ENCODE measurements around the gene CCM2L. TPM values are rescaled to one million over a fixed set of nuclear protein-coding genes. Genes with fewer than 3 reads are reported as not detected.

The CCM2L gene
- polyA plus RNA-seq, 1 donor = 5.2 TPM

DNA sequence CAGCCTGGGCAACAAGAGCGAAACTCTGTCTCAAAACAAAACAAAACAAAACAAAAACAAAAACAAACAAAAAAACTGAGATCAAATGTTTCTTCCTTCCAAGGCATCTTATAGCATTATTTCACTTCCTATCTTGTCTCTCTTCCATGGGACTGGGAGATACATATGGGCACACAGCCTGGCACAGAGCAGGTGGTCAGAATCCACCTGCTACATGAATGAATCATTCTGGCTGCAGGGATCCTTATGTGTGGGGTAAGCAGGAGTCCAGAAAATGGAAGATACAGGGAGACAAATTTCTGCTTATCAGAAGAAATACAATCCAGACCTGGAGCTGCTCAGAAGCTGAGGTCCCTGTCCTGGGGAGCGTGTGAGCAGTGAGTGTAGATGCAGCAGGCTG lies 18.2 kb upstream of the CCM2L start:
- DNase-seq = no peak

DNA sequence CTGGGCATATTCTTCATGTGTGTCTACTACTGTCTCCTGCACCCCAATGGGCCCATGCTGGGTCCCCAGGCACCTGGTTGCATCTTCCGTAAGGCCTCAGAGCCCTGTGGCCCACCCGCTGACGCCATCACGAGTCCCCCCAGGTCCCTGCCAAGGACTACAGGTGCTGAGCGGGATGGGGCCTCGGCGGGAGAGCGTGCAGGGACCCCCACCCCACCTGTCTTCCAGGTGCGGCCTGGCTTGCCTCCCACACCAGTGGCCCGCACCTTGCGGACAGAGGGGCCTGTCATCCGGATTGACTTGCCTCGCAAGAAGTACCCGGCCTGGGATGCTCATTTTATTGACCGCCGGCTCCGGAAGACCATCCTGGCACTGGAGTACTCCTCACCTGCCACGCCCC lies 13.2 kb upstream of the CCM2L start:
- no peak for DNase-seq

DNA sequence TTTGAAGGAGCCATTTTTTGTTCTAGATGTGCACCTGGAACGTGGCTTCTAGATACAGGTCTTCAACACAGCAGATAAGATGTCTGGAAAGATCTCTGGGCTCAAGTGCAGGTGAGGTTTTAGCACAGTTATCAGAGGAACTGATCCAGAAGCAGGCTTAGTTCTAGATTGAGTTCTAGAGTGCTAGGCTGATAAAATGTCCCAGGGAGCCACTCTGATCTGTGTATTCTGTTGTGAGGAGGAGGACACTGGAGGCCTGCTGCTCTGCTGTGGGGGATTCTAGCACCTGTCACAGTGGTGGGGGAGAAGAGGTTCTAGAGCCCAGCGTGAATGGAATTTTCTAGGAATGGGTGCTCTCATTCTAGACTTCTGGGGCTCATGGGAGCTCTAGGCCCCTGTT lies 12.0 kb upstream of the CCM2L start:
- DNase-seq = no peak

DNA sequence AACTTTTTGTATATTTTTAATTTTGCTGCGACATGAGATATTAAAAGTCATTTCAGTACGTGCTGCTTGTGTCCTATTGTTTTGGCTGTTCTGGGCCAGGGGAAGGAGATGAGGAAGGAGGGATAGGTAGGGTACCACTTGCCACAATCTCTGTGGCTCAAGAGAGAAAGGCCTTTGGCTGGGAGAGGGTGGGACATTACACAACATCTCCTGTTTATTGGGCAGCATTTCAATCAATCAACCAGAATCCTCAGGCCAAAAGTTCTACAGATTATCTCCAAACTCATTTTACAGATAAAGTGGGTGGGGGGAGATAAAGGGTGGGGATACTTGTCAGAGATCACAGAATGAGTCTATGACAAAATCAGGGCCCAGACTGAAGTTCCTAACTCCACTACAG lies 6.9 kb upstream of the CCM2L start:
- no peak for DNase-seq

DNA sequence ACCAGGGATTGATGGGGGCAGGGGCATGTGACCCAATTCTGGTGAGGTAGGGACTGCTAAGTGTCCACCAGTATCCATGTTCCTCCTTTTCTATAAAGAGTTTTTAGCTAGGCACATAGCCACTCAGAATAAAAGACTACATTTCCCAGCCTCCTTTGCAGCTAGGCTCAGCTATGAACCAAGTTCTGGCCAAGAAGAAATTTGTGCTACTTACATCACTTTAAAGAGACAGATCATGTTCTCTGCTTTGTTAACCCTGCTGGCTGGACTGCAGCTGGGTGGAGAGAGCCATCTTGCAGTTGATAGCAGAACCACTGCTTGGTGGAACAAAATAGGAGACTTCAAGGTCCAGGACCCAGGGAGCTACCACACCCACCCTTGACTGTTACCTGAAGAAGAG lies 5.3 kb upstream of the CCM2L start:
- no peak for DNase-seq

DNA sequence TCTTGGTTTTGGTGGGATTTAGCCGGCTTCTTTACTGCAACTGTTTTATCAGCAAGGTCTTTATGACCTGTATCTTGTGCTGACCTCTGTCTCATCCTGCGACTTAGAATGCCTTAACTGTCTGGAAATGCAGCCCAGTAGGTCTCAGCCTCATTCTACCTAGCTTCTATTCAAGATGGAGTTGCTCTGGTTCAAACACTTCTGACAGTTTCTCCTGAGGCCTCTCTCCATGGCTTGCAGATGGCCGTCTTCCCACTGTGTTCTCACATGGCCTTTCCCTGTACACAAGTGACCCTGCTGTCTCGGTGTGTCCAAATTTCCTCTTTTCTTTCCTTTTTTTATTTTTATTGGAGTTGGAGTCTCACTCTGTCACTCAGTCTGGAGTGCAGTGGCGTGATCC lies 4.2 kb upstream of the CCM2L start:
- DNase-seq = no peak

DNA sequence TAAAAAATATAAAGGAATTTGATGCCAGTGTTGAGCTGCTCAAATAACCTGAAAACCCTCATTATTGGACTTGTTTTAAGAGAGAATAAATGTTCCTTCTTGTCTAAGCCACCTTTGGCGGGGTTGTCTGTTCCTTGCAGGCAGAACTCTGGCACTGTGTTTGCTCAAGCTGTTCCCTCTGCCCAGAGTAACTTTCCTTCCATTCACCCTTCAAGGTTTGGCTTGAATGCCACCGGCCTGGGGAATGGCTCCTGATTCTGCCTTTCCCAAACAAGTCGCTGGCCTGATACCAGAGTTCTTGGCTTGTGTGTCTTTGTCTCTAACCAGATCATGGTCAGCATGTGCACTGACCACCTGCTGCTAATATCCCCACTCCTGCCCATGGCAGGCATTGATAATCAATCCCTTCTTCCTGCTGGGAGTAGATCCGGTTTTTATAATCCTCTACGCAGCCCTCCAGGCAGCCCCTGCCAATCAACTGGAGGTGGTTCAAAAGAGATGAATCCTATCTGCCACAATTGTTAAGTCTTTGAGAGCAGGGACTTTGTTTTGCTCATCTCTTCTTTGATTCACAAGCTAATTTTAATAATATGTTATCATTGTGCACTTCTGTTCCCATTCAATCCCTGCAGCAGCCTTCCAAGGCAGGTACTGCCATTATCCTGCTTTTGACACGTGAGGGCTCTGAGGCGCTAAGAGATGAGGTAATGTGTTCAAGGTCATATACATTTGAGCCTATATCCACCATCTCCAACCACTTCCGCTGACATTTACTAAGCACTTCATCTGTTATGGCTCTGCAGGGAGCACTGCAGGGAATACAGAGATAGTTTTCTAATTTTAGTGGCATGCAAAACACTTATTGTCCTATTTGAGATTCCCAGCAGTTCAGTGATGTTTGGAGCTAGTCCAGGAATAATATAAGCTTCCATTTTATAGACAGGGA lies 3.1 kb upstream of the CCM2L start:
- DNase-seq = no peak

DNA sequence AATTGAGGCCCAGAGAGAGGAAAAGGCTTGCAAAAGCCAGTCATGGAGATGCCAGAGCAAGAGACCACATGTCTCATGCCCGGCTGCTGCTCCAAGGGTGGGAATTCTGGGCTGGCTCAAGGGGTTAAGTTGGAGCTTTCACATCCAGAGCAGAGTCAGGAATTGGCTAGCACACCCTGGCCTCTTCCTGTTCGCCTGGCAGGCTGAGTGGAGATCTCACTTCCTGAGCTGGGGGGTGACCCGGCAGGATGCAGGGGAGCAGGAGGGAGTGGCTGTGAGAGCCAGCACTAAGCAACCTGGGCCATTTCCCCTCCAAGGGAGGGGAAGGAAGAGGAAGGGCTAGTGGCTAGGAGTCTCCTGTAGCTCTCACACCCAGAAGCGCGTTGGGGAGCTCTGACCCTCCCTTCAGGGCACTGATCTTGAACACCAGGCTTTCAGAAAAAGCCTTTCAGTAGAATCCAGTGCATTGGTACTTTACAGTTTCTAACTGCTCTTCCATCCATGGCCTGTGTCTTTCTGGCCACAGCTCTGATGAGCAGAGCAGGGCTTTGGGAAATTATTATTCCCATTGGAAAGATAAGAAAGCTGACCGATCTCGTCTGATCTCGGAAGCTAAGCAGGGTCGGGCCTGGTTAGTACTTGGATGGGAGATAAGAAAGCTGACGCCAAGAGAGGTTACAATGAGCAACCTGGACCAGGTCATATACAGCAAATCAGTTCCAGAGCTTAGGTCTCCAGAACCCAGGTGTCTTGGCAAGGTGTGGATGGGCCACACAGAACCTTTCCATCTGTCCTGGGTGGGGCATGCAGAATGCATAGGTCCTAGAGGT lies 2.2 kb upstream of the CCM2L start:
- no peak for DNase-seq

DNA sequence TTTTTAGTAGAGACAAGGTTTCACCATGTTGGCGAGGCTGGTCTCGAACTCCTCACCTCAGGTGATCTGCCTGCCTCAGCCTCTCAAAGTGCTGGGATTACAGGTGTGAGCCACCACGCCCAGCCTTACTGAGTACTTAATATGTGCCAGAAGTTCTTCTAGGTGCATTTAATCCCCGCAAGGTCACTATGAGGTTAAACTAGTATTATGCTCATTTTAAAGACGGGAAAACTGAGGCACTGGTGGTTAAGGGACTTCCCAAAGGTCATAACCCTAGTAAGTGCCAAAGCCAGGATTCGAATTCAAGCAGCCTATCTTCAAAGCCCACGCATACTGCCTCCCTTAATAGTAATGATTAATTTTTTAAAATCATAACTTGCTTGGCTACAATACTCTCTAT lies 674 bp upstream of the CCM2L start:
- no peak for DNase-seq

DNA sequence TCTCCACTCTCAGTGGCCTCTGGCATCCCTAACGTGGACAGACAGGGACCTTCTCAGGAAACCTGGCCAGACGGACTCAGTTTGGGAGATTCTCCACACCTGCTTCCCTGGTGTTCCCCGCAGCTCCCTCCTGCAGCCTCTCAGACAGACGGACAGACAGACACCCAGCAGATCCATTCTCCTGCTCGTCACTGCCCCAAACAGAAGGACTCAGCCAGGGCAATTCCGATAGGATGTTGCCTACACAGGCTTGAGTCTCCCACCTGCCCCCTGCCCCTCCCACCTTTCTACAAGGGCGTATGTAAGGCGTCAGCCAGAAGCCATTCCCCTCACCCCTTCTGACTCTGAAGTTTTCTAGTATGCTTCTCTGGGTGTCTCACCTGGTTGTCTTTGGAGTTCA lies 428 bp downstream of the CCM2L start:
- DNase-seq = no peak

DNA sequence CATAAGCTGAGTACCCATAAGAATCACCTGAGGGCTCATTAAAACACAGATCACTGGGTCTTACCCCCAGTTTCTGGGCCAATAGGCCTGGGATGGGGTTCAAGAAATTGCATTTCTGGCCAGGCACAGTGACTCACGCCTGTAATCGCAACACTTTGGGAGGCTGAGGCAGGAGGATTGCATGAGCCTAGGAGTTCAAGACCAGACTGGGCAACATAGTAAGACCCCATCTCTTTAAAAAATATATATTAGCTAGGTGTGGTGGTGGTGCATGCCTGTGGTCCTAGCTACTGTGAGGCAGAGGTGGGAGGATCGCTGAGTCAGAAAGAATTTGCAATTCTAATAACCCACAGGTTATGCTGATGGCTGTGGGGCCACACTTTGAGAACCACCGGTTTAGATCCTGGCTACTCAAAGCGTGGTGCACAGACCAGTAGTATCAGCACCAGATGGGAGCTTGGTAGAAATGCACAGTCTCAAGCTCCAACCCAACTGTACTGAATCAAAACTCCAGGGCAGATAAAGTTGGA lies 2.0 kb downstream of the CCM2L start:
- DNase-seq = no peak

DNA sequence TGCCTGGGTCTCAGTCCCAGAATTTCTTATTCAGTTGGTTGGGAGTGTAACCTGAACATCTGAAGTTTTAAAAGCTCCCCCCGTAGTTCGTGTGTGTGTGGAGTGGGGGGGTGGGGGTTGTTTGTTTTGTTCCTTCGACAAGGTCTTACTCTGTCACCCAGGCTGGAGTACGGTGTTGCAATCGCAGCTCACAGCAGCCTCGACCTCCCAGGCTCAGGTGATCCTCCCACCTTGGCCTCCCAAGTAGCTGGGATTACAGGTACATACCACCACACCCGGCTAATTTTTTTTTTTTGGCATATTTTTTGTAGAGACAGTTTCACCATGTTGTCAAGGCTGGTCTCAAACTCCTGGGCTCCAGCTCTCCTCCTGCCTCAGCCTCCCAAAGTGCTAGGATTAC lies 3.1 kb downstream of the CCM2L start:
- no peak for DNase-seq

DNA sequence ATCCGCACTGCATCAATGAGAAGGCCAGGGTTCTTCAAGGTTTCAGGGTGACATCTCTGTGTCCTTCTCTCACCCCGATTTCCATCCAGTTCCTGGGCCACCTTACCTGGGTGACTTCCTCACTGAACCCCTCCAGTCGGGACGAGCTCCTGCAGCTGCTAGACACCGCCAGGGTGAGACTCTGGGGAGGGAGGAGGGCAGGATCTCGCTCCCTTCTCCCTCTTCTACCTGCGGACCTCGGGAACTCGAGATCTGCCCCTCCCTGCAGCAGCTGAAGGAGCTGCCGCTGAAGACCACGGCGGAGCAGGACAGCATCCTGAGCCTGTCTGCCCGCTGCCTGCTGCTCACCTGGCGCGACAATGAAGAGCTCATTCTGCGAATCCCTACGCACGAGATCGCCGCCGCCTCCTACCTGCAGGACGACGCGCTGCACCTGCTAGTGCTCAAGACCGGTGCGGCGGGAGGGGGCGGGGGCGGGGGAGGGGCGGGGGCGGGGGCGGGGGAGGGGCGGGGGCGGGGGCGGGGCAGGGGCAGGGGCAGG lies 7.5 kb downstream of the CCM2L start:
- DNase-seq = no peak

DNA sequence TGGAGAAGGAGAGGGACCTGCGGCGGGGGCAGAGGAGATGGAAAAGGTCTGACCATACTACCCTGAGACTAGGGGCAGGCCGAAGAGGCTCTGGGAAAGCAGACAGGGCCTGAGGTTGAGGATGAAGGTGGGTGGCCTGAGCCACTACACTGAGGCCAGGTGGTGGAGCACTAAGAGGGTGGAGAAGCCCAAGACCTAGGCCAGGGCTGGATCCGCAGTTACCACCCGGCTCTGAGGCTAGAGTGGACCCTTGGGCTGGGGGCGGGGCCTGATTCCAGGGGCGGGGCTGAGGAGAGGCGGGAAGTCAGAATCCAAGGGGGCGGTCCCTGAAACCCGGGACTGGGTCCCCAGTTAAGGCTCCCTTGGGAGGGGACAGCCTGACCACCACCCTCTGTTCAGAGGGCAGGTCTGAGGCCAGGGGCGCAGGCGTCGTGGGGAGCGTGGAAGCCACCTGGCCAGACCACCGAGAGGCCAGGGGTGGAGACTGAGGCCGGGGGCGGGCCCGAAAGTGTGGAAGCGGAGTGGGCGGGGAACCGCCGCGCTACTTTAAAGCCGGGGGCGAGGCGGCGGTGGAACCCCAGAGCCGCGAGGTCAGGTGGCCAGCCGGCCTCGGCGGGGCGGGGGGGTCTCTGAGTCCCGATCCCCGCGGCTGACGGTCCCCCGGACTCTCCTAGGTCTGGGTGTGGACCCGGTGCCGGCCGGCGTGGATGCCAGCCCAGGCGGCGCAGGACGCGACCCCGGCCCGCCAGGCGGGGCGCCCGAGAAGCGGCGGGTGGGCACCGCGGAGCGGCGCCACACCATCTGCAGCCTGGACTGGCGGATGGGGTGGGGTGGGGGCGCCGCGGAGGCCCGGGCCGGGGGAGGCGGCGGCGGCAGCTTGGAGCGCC lies 8.3 kb downstream of the CCM2L start:
- DNase-seq = peak; percentile 77

DNA sequence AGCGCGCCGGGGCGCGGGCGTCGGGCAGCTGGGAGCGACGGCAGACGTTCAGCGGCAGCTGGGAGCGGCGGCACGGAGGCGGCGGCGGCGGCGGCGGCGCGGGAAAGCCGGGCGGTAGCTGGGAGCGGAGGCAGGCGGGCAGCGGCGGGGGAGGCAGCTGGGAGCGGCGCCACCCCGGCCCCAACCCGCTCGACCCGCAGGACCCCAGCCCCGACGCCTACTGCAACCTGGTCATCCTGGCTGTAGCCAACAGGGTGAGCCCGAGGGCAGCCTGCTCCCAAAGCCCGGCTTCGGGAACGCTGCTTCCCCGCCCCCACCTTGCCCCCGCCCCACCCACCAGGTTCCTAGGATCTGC lies 8.9 kb downstream of the CCM2L start:
- no peak for DNase-seq

DNA sequence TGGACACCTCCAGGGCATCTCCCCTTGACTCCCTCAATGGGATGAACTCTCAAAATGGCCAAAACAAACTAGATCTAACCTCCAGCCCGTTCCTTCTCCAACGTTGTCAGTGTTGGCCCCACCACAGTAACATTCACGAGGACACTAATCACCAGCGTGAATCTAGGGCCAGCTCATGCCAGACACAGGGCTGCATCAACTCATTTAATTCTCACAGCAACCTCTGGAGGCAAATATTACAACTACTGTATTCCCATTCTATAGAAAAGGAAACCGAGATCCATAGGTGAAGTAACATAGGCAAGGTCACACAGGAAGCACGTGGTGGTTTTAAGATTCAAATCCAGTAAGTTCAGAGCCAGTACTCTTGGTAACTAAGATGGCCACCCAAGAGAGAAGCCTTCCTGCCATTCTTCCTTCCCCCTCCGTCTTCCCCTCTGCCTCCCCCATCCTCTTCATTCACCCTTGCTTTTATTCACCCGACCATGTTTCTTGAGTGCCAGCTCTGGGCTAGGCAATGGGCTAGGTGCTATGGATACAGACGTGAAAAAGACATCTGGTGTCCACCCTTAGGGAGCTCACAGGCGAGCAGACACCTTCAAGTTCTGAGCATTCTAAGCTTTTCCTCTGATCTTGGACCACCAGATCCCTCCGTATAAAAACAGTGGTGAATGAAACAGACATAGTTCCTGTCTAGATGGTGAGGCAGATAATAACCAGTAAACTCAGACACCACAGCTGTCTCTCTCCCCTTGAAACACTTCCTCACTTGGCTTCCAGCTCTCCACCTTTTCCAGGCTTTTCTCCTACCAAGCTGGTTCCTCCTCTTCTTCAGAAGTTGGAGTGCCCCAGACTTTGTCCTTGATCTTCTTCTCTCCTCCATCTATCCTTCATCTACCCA lies 9.6 kb downstream of the CCM2L start:
- no peak for DNase-seq

DNA sequence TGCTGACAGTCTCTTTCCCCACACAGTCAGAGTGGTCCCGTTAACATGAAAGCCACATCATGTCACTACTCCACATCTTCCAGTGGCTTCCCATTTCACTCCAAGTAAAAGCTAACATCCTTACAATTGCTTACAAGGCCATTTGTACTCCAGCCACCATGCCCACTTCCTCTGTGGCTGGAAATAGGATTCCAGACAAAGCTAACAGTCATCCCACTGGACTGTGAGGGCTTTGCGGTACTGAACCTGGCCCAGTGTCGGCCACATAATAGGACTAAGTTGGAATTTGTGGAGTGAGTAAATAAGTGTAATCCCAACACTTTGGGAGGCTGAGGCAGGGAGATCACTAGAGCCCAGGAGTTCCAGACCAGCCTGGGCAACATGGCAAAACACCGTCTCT lies 10.9 kb downstream of the CCM2L start:
- no peak for DNase-seq

DNA sequence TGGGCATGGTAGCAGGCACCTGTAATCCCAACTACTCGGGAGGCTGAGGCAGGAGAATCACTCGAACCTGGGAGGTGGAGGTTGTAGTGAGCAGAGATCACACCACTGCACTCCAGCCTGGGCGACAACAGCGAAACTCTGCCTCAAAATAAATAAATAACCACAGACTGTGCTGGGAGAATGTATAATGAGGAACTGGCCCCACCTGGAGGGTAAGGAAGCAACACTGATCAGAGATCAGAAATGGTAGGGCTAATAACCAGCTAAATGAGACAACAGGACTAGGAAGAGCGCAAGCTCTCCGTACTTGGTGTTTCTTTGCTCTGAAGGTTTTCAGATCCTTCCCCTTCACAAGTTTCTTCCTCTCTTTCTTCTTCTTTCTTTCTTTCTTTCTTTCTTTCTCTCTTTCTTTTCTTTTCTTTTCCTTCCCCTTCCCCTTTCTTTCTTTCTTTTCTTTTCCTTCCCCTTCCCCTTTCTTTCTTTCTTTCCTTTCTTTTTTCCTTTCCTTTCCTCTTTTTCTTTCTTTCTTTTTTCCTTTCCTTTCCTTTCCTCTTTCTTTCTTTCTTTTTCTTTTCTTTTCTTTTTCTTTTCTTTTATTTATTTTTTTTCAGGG lies 14.6 kb downstream of the CCM2L start:
- DNase-seq = no peak

DNA sequence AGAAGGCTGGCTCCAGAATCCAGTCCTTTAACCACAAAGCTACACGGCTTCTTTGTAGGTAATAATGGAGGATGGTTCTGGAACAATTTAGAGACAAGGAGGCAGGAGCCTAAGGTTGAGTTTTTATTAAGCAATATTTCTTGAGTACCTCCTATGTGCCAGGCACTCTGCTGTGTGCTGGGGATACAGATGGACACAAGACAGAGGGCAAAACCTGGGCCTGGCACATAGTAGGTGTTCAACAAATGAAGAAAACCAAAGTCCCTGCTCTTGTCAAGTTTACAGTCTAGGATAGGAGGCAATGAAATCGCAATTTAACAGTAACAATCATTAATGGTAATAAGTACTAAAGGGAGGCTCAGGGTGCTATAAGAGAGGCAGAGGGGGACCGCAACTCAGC lies 17.4 kb downstream of the CCM2L start:
- no peak for DNase-seq

DNA sequence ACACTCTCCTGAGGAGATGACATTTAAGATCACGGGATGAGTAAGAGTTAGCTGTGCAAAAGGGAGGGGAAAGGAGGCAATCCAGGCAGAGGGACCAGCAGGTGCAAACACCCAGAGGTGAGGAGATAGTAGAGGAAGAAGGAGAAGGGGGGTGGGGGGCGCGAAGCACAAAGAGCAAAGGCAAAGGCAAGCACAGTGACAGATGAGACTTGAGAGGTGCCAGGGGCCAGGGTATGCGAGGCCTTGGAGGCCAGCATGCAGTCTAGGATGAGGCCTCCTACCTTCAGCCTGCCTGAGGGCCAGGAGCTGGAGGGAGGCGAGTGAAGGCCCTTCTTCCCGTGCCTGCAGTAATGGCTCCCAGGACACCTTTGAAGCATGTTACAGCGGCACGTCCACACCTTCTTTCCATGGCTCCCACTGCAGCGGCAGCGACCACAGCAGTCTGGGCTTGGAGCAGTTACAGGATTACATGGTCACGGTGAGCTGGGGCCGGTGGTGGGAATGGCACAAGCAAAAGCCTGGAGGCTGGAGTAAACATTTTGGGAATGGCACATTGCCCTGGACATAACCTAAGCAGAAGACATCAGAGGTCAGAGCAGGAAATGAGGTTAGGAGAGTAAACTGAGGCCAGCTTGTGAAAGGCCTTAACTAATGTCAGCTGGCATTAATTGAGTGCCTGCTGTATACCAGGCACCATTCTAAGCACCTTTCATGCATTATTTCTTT lies 18.6 kb downstream of the CCM2L start:
- peak; percentile 59 for DNase-seq
